ENCODE measurements around the gene C2orf42. TPM values are rescaled to one million over a fixed set of nuclear protein-coding genes. Genes with fewer than 3 reads are reported as not detected.

Gene C2orf42
- total and polyA plus RNA-seq, 4 donors: 8.1 to 20.6 (median 13.7) TPM

DNA sequence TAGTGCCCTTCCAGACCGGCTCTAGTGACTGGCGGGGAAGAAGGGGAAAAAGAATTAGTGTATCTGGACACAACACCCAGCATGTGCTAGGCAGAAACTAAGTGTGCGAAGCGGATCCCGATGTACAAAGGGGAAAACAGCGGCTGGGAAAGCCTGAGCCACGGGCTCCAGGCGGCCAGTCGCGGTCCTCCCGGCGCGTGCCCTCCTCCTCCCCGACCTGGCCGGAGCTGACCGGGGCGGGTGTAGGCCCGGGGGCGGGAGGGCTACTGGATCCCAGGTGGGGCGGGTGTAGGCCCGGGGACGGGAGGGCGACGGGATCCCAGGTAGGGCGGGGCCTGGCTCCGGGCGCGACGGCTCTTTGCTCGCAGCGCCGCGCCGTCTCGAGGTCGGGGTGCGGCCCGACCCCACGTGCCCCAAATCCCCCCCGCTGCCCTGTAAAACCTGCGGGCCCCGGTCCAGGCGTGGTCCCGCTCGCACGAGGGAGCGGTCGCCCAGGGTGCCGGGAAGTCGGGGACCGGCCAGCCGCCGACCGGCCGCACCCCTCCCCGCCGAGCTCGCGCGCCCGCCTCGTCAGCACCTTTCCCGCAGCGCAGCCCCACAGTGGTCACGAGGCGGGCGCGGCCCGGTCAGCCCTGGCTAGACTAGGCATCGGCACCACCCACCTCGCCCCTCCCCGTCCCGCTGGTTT is 48.8 kb downstream of the C2orf42 start:
- no peak for TF ChIP-seq HNF4A (conservative IDR thresholded peaks at IDR 0.05)
- TF ChIP-seq TAF1 (conservative IDR thresholded peaks at IDR 0.05): peak; percentile 6
- TF ChIP-seq RAD21 (IDR thresholded peaks at IDR 0.05): peak in 1 of 2 donors; percentile 15
- TF ChIP-seq NR2F2 (IDR thresholded peaks at IDR 0.05): no peak
- TF ChIP-seq FOXA2 (IDR thresholded peaks at IDR 0.05): no peak
- TF ChIP-seq, protein P1, sequence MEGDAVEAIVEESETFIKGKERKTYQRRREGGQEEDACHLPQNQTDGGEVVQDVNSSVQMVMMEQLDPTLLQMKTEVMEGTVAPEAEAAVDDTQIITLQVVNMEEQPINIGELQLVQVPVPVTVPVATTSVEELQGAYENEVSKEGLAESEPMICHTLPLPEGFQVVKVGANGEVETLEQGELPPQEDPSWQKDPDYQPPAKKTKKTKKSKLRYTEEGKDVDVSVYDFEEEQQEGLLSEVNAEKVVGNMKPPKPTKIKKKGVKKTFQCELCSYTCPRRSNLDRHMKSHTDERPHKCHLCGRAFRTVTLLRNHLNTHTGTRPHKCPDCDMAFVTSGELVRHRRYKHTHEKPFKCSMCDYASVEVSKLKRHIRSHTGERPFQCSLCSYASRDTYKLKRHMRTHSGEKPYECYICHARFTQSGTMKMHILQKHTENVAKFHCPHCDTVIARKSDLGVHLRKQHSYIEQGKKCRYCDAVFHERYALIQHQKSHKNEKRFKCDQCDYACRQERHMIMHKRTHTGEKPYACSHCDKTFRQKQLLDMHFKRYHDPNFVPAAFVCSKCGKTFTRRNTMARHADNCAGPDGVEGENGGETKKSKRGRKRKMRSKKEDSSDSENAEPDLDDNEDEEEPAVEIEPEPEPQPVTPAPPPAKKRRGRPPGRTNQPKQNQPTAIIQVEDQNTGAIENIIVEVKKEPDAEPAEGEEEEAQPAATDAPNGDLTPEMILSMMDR (IDR thresholded peaks at IDR 0.05; ENCODE audit: low read depth, low read length, missing input control): no peak
- no peak for TF ChIP-seq YY1 (IDR thresholded peaks at IDR 0.05)
- no peak for TF ChIP-seq HNF4G (IDR thresholded peaks at IDR 0.05)
- TF ChIP-seq GABPA (IDR thresholded peaks at IDR 0.05 in 1 of 2, conservative IDR thresholded peaks at IDR 0.05 in 1 of 2): no peak
- TF ChIP-seq, protein P2, sequence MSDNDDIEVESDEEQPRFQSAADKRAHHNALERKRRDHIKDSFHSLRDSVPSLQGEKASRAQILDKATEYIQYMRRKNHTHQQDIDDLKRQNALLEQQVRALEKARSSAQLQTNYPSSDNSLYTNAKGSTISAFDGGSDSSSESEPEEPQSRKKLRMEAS (IDR thresholded peaks at IDR 0.05): no peak
- TF ChIP-seq, protein P3, sequence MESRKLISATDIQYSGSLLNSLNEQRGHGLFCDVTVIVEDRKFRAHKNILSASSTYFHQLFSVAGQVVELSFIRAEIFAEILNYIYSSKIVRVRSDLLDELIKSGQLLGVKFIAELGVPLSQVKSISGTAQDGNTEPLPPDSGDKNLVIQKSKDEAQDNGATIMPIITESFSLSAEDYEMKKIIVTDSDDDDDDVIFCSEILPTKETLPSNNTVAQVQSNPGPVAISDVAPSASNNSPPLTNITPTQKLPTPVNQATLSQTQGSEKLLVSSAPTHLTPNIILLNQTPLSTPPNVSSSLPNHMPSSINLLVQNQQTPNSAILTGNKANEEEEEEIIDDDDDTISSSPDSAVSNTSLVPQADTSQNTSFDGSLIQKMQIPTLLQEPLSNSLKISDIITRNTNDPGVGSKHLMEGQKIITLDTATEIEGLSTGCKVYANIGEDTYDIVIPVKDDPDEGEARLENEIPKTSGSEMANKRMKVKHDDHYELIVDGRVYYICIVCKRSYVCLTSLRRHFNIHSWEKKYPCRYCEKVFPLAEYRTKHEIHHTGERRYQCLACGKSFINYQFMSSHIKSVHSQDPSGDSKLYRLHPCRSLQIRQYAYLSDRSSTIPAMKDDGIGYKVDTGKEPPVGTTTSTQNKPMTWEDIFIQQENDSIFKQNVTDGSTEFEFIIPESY (IDR thresholded peaks at IDR 0.05): no peak
- no peak for TF ChIP-seq JUND (IDR thresholded peaks at IDR 0.05)
- no peak for TF ChIP-seq FOXA1 (IDR thresholded peaks at IDR 0.05)
- no peak for TF ChIP-seq RXRA (IDR thresholded peaks at IDR 0.05)
- peak in 1 of 2 donors; percentile 6 for TF ChIP-seq EGR1 (IDR thresholded peaks at IDR 0.05; ENCODE audit: low read depth in 2 of 2)
- TF ChIP-seq, protein P4, sequence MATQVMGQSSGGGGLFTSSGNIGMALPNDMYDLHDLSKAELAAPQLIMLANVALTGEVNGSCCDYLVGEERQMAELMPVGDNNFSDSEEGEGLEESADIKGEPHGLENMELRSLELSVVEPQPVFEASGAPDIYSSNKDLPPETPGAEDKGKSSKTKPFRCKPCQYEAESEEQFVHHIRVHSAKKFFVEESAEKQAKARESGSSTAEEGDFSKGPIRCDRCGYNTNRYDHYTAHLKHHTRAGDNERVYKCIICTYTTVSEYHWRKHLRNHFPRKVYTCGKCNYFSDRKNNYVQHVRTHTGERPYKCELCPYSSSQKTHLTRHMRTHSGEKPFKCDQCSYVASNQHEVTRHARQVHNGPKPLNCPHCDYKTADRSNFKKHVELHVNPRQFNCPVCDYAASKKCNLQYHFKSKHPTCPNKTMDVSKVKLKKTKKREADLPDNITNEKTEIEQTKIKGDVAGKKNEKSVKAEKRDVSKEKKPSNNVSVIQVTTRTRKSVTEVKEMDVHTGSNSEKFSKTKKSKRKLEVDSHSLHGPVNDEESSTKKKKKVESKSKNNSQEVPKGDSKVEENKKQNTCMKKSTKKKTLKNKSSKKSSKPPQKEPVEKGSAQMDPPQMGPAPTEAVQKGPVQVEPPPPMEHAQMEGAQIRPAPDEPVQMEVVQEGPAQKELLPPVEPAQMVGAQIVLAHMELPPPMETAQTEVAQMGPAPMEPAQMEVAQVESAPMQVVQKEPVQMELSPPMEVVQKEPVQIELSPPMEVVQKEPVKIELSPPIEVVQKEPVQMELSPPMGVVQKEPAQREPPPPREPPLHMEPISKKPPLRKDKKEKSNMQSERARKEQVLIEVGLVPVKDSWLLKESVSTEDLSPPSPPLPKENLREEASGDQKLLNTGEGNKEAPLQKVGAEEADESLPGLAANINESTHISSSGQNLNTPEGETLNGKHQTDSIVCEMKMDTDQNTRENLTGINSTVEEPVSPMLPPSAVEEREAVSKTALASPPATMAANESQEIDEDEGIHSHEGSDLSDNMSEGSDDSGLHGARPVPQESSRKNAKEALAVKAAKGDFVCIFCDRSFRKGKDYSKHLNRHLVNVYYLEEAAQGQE (IDR thresholded peaks at IDR 0.05): peak; percentile 45
- TF ChIP-seq SP1 (IDR thresholded peaks at IDR 0.05): no peak
- peak; percentile 82 for DNase-seq (ENCODE audit: low spot score)
- Histone ChIP-seq H3K4me1 (ENCODE audit: control insufficient read depth in 4 of 4, insufficient read depth in 4 of 4, low read length in 3 of 4) (peaks cover 0 to 16% (median 8%) of the 10 kb centered on the region in 4 donors), H3K9ac (ENCODE audit: low read depth in 1 of 2, low read length in 2 of 2) (peak overlapping the region; percentile 96 to 100), H3K9me3 (ENCODE audit: control insufficient read depth in 4 of 4, low read length in 3 of 4) (no peaks in the 10 kb centered on the region), H3K36me3 (ENCODE audit: control insufficient read depth in 4 of 4, insufficient read depth in 3 of 4, low read depth in 1 of 4, low read length in 3 of 4) (no peaks in the 10 kb centered on the region), H3K4me3 (ENCODE audit: low read depth in 1 of 3, low read length in 3 of 3) (peak overlapping the region in 2 of 3 donors; percentile 53 to 57), H3K27me3 (ENCODE audit: control insufficient read depth in 4 of 4, insufficient read depth in 4 of 4, low read length in 3 of 4) (no peaks in the 10 kb centered on the region), H3K27ac (ENCODE audit: low read depth in 1 of 2, low read length in 2 of 2) (peak overlapping the region; percentile 100)
- WGBS: under 1% methylated on average over 73 of the region's 73 CpGs

Measured in liver (tissue), 9 donors.